Mucosa of rectum (tissue), 2 donors: ENCODE results near the gene RAX.

Experiments used
- H3K27ac ChIP-seq, 2 donors: one replicate each; pipeline ENCODE4 v1.7.0; 2013; ENCODE audit warnings: inconsistent platforms in 2 of 2, low read depth in 2 of 2, low read length in 2 of 2
- H3K27me3 ChIP-seq, 2 donors: one replicate each; pipeline ENCODE4 v1.7.0; 2013; ENCODE audit warnings: low read length in 2 of 2; ENCODE audit not compliant: control insufficient read depth in 2 of 2, insufficient read depth in 2 of 2
- H3K36me3 ChIP-seq, 2 donors: one replicate each; pipeline ENCODE4 v1.7.0; 2013; ENCODE audit warnings: low read length in 2 of 2; ENCODE audit not compliant: control insufficient read depth in 2 of 2, insufficient read depth in 2 of 2
- H3K4me1 ChIP-seq, 2 donors: one replicate each; pipeline ENCODE4 v1.7.0; 2013; ENCODE audit warnings: low read length in 2 of 2, mild to moderate bottlenecking in 1 of 2; ENCODE audit not compliant: control insufficient read depth in 2 of 2, insufficient read depth in 2 of 2
- H3K4me3 ChIP-seq, 2 donors: one replicate each; pipeline ENCODE4 v1.7.0; 2013; ENCODE audit warnings: low read length in 2 of 2
- H3K9ac ChIP-seq, 2 donors: one replicate each; pipeline ENCODE4 v1.7.0; 2013; ENCODE audit warnings: low read length in 2 of 2, low read depth in 1 of 2, mild to moderate bottlenecking in 1 of 2
- H3K9me3 ChIP-seq, 2 donors: one replicate each; pipeline ENCODE4 v1.7.0; 2013; ENCODE audit warnings: low read length in 2 of 2; ENCODE audit not compliant: control insufficient read depth in 2 of 2
- donor health status: healthy.
- donor health status: Normal muscosa, but diverticular disease.

RAX gene

DNA sequence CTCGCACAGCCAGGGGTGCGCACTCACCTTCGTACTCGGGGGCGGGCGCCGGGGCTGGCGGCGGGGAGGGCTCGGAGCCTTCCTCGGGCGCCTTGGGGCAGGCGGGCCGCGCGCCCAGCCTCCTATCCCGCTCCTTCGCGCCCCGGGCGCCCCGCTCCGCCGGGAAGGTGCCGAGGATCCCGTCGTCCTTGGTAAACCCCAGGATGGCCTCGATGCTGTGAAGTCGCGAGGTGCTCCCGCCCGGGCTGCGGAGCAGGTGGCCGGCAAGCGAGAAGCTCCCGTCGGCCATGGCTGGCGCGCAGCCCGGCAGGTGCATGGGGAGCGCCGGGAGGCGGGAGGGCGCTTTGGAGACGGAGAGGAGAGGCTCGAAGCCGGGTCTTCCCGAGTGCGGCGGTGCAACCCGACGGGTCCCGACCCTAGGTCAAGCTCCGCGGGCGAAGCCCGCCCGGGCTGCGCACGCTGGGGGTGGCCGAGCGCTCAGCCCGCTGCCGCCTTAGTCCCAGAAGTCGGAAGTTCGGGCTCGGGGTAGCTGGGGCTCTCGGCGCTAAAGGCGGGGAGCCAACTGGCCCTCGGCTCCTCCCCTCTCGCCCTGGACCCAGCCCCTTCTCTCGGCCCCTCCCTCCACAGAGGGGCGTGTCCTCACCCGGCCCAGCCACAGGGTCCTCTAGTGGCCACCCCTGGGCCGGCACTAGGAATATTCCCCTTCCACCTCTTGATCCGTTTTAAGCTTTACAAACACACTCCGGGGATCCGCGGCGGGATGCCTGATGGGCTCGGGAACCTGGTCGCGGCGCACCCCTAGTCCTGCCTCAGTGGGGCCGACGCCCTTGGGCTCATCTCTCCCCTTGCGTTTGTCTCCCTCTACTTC lies at the start of gene RAX:
Gene RAX, minus strand, starts transcription at position 564 of the 868 bp plus-strand sequence. Its CDS starts 248 bp downstream, at position 316.
- H3K9ac ChIP-seq, result no peak within 1 kb of the TSS
- no peaks in the 10 kb centered on the region for H3K9me3 ChIP-seq
- no peak within 1 kb of the TSS for H3K27ac ChIP-seq
- no peaks in the 10 kb centered on the region for H3K36me3 ChIP-seq
- H3K27me3 ChIP-seq, result peaks cover 58 to 64% of the 10 kb centered on the region in 2 donors
- peak within 1 kb of the TSS in 1 of 2 donors; percentile 13 for H3K4me3 ChIP-seq
- no peaks in the 10 kb centered on the region for H3K4me1 ChIP-seq

DNA sequence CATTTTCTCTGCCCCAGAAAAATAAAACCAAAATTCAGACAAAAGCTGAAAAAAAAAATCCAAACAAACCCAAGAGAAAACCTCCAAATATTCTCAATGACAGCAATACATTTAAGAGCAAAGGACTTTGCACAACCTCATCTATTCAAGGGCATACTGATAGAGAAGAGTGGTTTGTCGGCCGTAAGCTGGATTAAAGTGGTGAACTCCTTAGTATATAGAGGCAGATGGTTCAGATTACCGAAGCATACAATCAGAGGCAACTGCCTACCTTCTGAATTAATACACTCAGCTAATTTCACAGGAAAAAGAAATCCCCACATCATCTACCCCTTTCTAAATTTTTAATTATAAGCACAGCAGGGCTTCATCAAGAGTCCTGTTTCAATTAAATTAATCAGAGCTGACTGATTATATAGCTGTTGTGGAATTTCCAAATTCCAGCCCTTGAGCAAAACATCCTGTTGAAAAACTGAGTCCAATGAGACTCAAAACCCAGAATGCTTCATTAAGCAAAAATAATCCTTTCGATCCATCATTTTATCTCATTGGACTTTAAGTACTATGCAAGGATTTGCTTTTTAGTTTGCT lies 45.3 kb upstream of the RAX start, which contains the start of gene CPLX4:
Gene CPLX4, minus strand, starts transcription at position 190 of the 591 bp plus-strand sequence. Its CDS starts 187 bp downstream, at position 3.
- Histone ChIP-seq H3K4me1 (no peaks in the 10 kb centered on the region), H3K4me3 (no peak within 1 kb of the TSS), H3K9ac (no peak within 1 kb of the TSS), H3K9me3 (no peaks in the 10 kb centered on the region), H3K36me3 (no peaks in the 10 kb centered on the region), H3K27ac (no peak within 1 kb of the TSS), H3K27me3 (peaks cover 0 to 2% of the 10 kb centered on the region in 2 donors)

DNA sequence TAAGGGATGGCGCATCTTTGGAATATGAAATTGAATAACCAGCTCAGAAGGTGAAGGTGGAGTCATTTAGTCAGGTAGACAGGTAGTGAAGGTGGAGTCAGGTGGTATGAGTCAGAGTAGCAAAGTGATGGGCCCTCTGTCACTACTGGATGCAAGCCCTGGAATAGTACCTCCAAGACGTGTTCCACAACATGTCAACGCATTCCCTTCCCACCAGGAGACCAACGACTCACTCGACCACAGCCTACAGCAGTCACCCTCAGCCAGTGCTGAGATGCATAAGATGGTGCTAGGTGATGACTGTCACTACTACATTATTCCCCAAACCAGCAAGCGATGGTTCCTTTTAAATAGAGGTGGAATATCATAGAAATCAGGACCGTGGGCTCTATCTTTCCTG lies 38.4 kb upstream of the RAX start:
- H3K4me1 ChIP-seq, result peaks cover 0 to 3% of the 10 kb centered on the region in 2 donors
- no peak overlapping the region for H3K9ac ChIP-seq
- H3K27ac ChIP-seq, result no peak overlapping the region
- H3K9me3 ChIP-seq, result no peaks in the 10 kb centered on the region
- H3K4me3 ChIP-seq, result no peak overlapping the region
- H3K36me3 ChIP-seq, result no peaks in the 10 kb centered on the region
- peaks cover 5 to 21% of the 10 kb centered on the region in 2 donors for H3K27me3 ChIP-seq

DNA sequence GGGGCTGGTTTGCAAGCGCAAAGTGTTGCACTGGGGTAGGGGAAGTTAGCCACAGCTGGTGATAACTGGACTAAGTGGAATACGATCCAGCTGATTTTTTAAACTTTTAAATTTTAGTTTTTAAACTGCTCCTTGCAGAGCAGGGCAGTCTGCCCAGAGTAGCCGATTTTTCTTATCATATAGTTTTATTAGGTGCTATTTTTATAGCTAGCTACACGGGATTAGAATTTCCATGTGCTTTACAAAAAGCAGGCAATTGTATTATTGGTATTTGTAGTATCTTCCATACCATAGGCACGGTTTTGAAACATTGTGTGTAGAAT lies 35.6 kb upstream of the RAX start:
- no peak overlapping the region for H3K9ac ChIP-seq
- H3K27ac ChIP-seq, result no peak overlapping the region
- H3K27me3 ChIP-seq, result peaks cover 8 to 23% of the 10 kb centered on the region in 2 donors
- H3K4me1 ChIP-seq, result peaks cover 0 to 3% of the 10 kb centered on the region in 2 donors
- no peaks in the 10 kb centered on the region for H3K36me3 ChIP-seq
- no peaks in the 10 kb centered on the region for H3K9me3 ChIP-seq
- peak overlapping the region; percentile 35 to 40 for H3K4me3 ChIP-seq

DNA sequence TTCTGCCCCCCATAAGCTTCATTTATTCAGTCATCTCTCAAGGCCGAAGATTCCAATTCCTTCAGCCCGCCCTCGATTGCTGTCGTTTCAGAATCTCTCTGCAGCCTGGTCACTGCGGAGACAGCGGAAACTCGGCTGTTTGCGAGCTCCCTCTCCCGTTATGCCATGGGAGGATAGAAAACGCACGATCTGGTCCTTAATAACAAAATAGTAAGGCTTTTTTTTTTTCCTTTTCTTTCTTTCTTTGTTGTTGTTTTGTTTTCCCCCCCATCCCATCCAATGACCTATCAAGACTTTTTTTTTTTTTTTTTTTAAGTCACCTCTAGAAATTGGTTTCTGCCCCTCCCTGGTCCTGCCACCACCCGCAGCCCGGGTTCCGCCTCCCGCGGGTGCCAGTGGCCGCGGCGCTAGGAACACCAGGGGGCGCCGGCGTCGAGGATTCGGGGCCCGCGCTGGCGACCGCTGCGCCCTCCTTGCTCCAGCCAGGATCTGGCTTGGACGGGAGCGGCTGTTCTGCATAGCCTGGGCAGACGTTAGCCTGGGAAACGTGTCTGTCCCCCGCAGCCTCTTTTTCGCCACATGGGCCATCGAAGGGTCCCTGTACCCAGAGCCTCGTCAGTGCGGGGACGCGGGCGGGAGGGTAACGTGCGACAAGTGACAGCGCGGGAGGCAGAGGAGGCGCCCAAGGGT lies 35.1 kb upstream of the RAX start:
- no peaks in the 10 kb centered on the region for H3K36me3 ChIP-seq
- H3K4me1 ChIP-seq, result peaks cover 0 to 3% of the 10 kb centered on the region in 2 donors
- peaks cover 8 to 23% of the 10 kb centered on the region in 2 donors for H3K27me3 ChIP-seq

DNA sequence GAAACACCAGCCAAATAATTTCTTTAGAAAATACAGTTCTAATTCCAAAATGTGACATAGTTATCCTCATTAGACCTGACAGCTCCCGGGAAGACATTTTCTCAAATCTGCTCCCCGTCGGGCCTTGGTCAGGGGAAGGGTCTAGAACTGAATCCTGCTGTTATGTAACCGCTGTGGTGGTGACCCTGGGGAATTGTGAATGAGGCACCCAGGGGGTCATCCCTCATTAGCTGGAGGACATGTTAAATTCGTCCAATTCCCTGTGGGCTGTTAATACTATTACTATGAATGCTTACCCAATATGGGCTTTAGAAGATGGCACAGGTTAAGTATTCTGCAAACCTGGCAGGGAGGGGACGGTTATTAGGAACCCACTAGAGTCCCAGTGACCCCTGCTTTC lies 33.4 kb upstream of the RAX start:
- Histone ChIP-seq H3K4me3 (no peak overlapping the region), H3K36me3 (no peaks in the 10 kb centered on the region), H3K9ac (no peak overlapping the region), H3K27ac (no peak overlapping the region), H3K9me3 (no peaks in the 10 kb centered on the region), H3K4me1 (peaks cover 0 to 3% of the 10 kb centered on the region in 2 donors), H3K27me3 (peaks cover 8 to 20% of the 10 kb centered on the region in 2 donors)

More for the DNA sequence above, 35.1 kb upstream of the RAX start:
- Histone ChIP-seq H3K9me3 (no peaks in the 10 kb centered on the region), H3K4me3 (peak overlapping the region; percentile 35 to 40), H3K27ac (no peak overlapping the region), H3K9ac (no peak overlapping the region)

DNA sequence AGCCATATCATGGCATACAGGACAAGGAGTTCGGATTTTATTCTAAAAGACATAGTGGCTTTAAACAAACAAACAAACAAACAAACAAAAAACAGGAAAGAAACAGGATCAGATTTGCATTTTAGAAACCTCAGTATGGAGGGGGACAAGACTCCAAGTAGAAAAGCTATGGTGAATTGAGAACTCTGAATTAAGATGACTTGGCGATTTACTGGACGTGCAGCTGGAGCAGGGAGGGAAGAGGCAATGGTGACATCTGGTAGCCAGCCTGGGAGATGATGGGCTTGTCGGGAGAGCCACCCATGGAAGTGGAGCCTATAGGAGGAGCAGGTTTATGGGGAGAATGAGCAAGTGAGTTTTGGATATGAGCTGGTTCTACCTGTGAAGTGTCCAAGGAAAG lies 32.0 kb upstream of the RAX start:
- Histone ChIP-seq H3K27ac (no peak overlapping the region), H3K36me3 (no peaks in the 10 kb centered on the region), H3K9ac (no peak overlapping the region), H3K27me3 (peaks cover 8 to 17% of the 10 kb centered on the region in 2 donors), H3K4me3 (no peak overlapping the region), H3K4me1 (peaks cover 0 to 3% of the 10 kb centered on the region in 2 donors), H3K9me3 (no peaks in the 10 kb centered on the region)

DNA sequence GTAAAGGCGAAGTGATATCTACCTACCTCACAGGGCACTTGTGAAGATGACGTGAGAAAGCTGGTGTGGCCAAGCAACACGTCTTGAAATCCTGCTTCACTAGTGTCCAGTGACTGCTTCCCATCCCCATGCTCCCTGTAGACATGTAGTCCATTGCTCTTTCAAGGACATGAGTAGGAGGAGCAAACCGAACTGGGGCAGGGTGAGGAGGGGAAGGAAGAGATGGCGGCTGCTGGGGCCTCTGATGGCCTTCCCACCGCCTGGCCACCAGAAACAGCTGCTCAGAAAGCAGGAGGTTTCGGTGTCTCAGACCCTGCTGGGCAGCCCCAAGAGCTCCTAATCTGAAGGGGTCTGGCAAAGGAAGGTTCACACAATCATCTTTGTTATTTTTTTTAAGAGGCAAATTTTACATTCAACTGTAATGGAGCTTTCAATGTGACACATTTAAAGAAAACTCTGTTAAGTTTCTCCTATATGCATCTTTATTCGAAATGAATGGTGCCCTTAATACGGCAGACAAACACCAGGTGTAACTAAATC lies 30.5 kb upstream of the RAX start:
- Histone ChIP-seq H3K27ac (no peak overlapping the region), H3K9ac (no peak overlapping the region), H3K27me3 (peaks cover 5 to 7% of the 10 kb centered on the region in 2 donors), H3K36me3 (no peaks in the 10 kb centered on the region), H3K9me3 (no peaks in the 10 kb centered on the region), H3K4me1 (peaks cover 0 to 2% of the 10 kb centered on the region in 2 donors), H3K4me3 (no peak overlapping the region)

DNA sequence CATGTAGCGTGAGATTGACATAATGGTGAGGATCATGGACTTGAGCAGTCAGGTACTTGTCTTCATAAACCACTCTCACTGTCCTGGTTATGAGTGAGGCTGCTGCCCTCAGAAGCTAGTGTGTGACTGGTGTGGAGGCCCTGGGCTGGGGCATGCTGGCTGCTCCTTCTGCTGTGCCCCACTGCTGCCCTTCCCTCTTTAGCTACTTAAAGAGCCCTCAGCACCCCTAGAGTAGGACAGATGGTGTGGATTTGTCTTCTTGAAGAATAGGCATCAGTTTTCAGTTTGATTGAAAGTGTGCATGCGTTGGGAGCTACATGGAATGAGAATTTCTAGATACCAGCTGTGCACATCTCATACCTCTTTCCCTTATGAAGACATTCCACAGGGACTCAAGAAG lies 29.8 kb upstream of the RAX start:
- H3K4me1 ChIP-seq, result no peaks in the 10 kb centered on the region
- H3K27ac ChIP-seq, result no peak overlapping the region
- H3K9me3 ChIP-seq, result no peaks in the 10 kb centered on the region
- H3K27me3 ChIP-seq, result peaks cover 5 to 7% of the 10 kb centered on the region in 2 donors
- no peak overlapping the region for H3K4me3 ChIP-seq
- no peaks in the 10 kb centered on the region for H3K36me3 ChIP-seq
- no peak overlapping the region for H3K9ac ChIP-seq

DNA sequence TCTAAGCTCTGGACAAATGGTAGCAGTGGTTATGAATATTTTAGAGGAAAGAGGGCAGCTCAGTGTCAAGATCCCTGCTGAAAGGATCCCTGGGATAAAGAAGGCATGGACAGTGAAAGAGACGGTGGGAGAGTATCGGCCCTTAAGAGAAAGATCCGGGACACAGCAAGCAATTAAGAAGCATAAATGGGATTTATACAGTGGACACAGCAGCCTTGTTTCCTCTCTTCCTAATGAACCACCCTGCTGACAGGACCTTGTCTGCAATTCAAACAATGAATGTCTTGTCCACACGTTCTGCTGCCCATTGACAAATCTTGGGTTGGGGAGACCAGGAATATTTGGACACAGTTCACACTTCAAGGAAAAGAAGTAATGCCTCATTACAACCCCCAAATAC lies 28.7 kb upstream of the RAX start:
- H3K36me3 ChIP-seq, result no peaks in the 10 kb centered on the region

More for the DNA sequence above, 28.7 kb upstream of the RAX start:
- no peaks in the 10 kb centered on the region for H3K9me3 ChIP-seq
- H3K9ac ChIP-seq, result no peak overlapping the region
- no peak overlapping the region for H3K4me3 ChIP-seq
- H3K27ac ChIP-seq, result no peak overlapping the region
- H3K4me1 ChIP-seq, result no peaks in the 10 kb centered on the region
- H3K27me3 ChIP-seq, result peaks cover 2 to 5% of the 10 kb centered on the region in 2 donors
